Endodermal cell (in vitro differentiated cells): ENCODE results near the gene TTC23L. TPM values are rescaled to one million over a fixed set of nuclear protein-coding genes. Genes with fewer than 3 reads are reported as not detected.

Source experiments
- DNase-seq: peaks from one replicate; pipeline ENCODE4 v3.0.0-alpha.2; 2017
- H3K27ac ChIP-seq: 2 replicates; pipeline ENCODE4 v1.5.1; 2013; ENCODE audit warnings: mild to moderate bottlenecking, low read depth, low read length, moderate library complexity
- H3K27me3 ChIP-seq: 2 replicates; pipeline ENCODE4 v1.6.1; 2013; ENCODE audit warnings: mild to moderate bottlenecking, low read length, moderate library complexity; ENCODE audit not compliant: insufficient read depth, control insufficient read depth, poor library complexity, severe bottlenecking
- H3K36me3 ChIP-seq: 2 replicates; pipeline ENCODE4 v1.7.0; 2013; ENCODE audit warnings: mild to moderate bottlenecking, low read length, moderate library complexity; ENCODE audit not compliant: control insufficient read depth, insufficient read depth
- H3K4me1 ChIP-seq: one replicate; pipeline ENCODE4 v1.7.0; 2013; ENCODE audit warnings: low read length; ENCODE audit not compliant: control insufficient read depth, insufficient read depth
- H3K4me3 ChIP-seq: 2 replicates; pipeline ENCODE4 v1.5.1; 2013; ENCODE audit warnings: mild to moderate bottlenecking, low read length, moderate library complexity
- H3K9ac ChIP-seq: 2 replicates; pipeline ENCODE4 v1.6.1; 2013; ENCODE audit warnings: mild to moderate bottlenecking, low read length, moderate library complexity; ENCODE audit not compliant: poor library complexity, severe bottlenecking; ENCODE audit errors: extremely low read depth
- H3K9me3 ChIP-seq: 2 replicates; pipeline ENCODE4 v1.6.1; 2013; ENCODE audit warnings: mild to moderate bottlenecking, low read length, moderate library complexity; ENCODE audit not compliant: control insufficient read depth
- H3K27ac Mint-ChIP-seq: 2 replicates; pipeline ENCODE4 v1.8.0; 2020; ENCODE audit warnings: mixed read lengths
- H3K27me3 Mint-ChIP-seq: 2 replicates; pipeline ENCODE4 v1.8.0; 2021; ENCODE audit warnings: mild to moderate bottlenecking, mixed read lengths; ENCODE audit not compliant: insufficient read depth
- H3K36me3 Mint-ChIP-seq: 2 replicates; pipeline ENCODE4 v1.8.0; 2020; ENCODE audit warnings: low read depth, mixed read lengths
- H3K4me1 Mint-ChIP-seq: 2 replicates; pipeline ENCODE4 v1.8.0; 2020; ENCODE audit warnings: mixed read lengths
- H3K4me3 Mint-ChIP-seq: 2 replicates; pipeline ENCODE4 v1.8.0; 2020; ENCODE audit warnings: mild to moderate bottlenecking, moderate library complexity, mixed read lengths
- H3K9me3 Mint-ChIP-seq: 2 replicates; pipeline ENCODE4 v1.8.0; 2020; ENCODE audit warnings: mild to moderate bottlenecking, mixed read lengths
- WGBS, 2 experiments: methylation state at CpG; one replicate each; pipeline versions ENCODE4 v1.1.5 to v1.1.7; 2013; ENCODE audit warnings: missing lambda C conversion rate in 2 of 2, mixed read lengths in 1 of 2; ENCODE audit not compliant: insufficient coverage in 1 of 2, insufficient read length in 1 of 2; 5-methylcytosine and 5-hydroxymethylcytosine counted together
- total RNA-seq, 2 donors: library from RNA; stranded (reverse); fragmentation: NEBNext Ultra II Directional in 1 of 2; extraction: Animal tissue kit (Norgen Biotek cat#: 25700) in 1 of 2; gene quantifications; 2 replicates in 1 of 2; 3 replicates in 1 of 2; pipeline ENCODE4 v1.2.1, GENCODE V29; 2021
- TF ChIP-seq, protein P1 (sequence below): fragments of 200-600 bp; sonication (generic); conservative IDR thresholded peaks from 2 replicates; pipeline ENCODE4 v1.5.0; 2021; ENCODE audit warnings: antibody characterized with exemption, mild to moderate bottlenecking

Gene TTC23L
- total RNA-seq, 2 donors from 2014 or later: 0.95 to 3.0 TPM

- no peaks in the 10 kb centered on the region for H3K4me1 ChIP-seq
- no peaks in the 10 kb centered on the region for H3K9me3 ChIP-seq
- H3K27me3 ChIP-seq: no peaks in the 10 kb centered on the region
- no peak overlapping the region for H3K4me3 Mint-ChIP-seq
- H3K4me3 ChIP-seq: no peak overlapping the region
- H3K9ac ChIP-seq: no peak overlapping the region
- H3K27me3 Mint-ChIP-seq: no peaks in the 10 kb centered on the region
- peaks cover 64% of the 10 kb centered on the region for H3K36me3 ChIP-seq
- H3K9me3 Mint-ChIP-seq: no peaks in the 10 kb centered on the region
- H3K36me3 Mint-ChIP-seq: peaks cover 25% of the 10 kb centered on the region
- WGBS, 2 experiments: 99% methylated on average over 3 of the region's 3 CpGs; no CpG with 5 or more reads in 1 of the 2 experiments
- no peak for DNase-seq
- no peaks in the 10 kb centered on the region for H3K4me1 Mint-ChIP-seq
- H3K27ac Mint-ChIP-seq: no peak overlapping the region
- TF ChIP-seq, protein P1, sequence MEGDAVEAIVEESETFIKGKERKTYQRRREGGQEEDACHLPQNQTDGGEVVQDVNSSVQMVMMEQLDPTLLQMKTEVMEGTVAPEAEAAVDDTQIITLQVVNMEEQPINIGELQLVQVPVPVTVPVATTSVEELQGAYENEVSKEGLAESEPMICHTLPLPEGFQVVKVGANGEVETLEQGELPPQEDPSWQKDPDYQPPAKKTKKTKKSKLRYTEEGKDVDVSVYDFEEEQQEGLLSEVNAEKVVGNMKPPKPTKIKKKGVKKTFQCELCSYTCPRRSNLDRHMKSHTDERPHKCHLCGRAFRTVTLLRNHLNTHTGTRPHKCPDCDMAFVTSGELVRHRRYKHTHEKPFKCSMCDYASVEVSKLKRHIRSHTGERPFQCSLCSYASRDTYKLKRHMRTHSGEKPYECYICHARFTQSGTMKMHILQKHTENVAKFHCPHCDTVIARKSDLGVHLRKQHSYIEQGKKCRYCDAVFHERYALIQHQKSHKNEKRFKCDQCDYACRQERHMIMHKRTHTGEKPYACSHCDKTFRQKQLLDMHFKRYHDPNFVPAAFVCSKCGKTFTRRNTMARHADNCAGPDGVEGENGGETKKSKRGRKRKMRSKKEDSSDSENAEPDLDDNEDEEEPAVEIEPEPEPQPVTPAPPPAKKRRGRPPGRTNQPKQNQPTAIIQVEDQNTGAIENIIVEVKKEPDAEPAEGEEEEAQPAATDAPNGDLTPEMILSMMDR: no peak
- H3K27ac ChIP-seq: no peak overlapping the region
Measured at GRCh38 chr5:34813509-34813908, 25.5 kb upstream of the TTC23L start.

GRCh38 chr5:34817558-34818351 lies 21.2 kb upstream of the TTC23L start:
- H3K9me3 ChIP-seq: no peaks in the 10 kb centered on the region
- TF ChIP-seq, protein P1: no peak
- H3K4me3 ChIP-seq: no peak overlapping the region
- WGBS, 2 experiments: 88 to 94% methylated on average over 1 to 3 of the region's 3 CpGs
- Mint-ChIP-seq H3K36me3 (peaks cover 34% of the 10 kb centered on the region), H3K4me3 (no peak overlapping the region), H3K4me1 (no peaks in the 10 kb centered on the region), H3K9me3 (no peaks in the 10 kb centered on the region), H3K27me3 (no peaks in the 10 kb centered on the region), H3K27ac (no peak overlapping the region)
- no peak for DNase-seq
- H3K27ac ChIP-seq: no peak overlapping the region
- H3K36me3 ChIP-seq: peaks cover 69% of the 10 kb centered on the region
- H3K4me1 ChIP-seq: no peaks in the 10 kb centered on the region
- no peaks in the 10 kb centered on the region for H3K27me3 ChIP-seq
- H3K9ac ChIP-seq: no peak overlapping the region

- Mint-ChIP-seq H3K4me1 (no peaks in the 10 kb centered on the region), H3K4me3 (no peak overlapping the region), H3K27ac (no peak overlapping the region), H3K36me3 (peaks cover 38% of the 10 kb centered on the region), H3K9me3 (no peaks in the 10 kb centered on the region), H3K27me3 (no peaks in the 10 kb centered on the region)
- no peak overlapping the region for H3K9ac ChIP-seq
- no peaks in the 10 kb centered on the region for H3K9me3 ChIP-seq
- DNase-seq: no peak
- no peak overlapping the region for H3K27ac ChIP-seq
- no peaks in the 10 kb centered on the region for H3K4me1 ChIP-seq
- WGBS, 2 experiments: 94 to 100% methylated on average over 2 to 3 of the region's 3 CpGs
- H3K27me3 ChIP-seq: no peaks in the 10 kb centered on the region
- TF ChIP-seq, protein P1: no peak
- no peak overlapping the region for H3K4me3 ChIP-seq
- H3K36me3 ChIP-seq: peaks cover 71% of the 10 kb centered on the region
Measured at GRCh38 chr5:34818717-34819116, 20.2 kb upstream of the TTC23L start.
